Measurements from ENCODE around the gene KCNH2.
"Not testable (repeated sequence)": the region's sequence is repeated elsewhere in the genome, so short reads cannot be mapped to it uniquely, and the experiment has no call there.

KCNH2 gene

GRCh38 chr7:151012031-151012692 lies 34.0 kb upstream of the KCNH2 start:
- H3K27ac ChIP-seq: peak overlapping the region; percentile 7; the same call in 1 of the 2 replicates
- ChIA-PET CTCF (interaction anchor here (0.9 to 1.1 kb wide), 2 partner anchors 10 to 99 kb away, joined by 3 read pairs; no protein-coding TSS in a partner anchor), POLR2A (ENCODE audit: low non-redundant PET) (no interaction called here)
- DNase-seq (ENCODE audit: low spot score): no peak
- no peak for TF ChIP-seq CTCF (conservative IDR thresholded peaks at IDR 0.05; ENCODE audit: low read depth)

- DNase-seq (ENCODE audit: low spot score); CTCF ChIA-PET; POLR2A ChIA-PET (ENCODE audit: low non-redundant PET); H3K27ac ChIP-seq: not testable (repeated sequence)
Measured at GRCh38 chr7:151011616-151012015, 33.5 kb upstream of the KCNH2 start.

- H3K27ac ChIP-seq: no peak overlapping the region
- no peak for TF ChIP-seq CTCF (conservative IDR thresholded peaks at IDR 0.05; ENCODE audit: low read depth)
- DNase-seq (ENCODE audit: low spot score): no peak
- CTCF ChIA-PET: no interaction called here
- POLR2A ChIA-PET (ENCODE audit: low non-redundant PET): no interaction called here
Measured at GRCh38 chr7:151011097-151011409, 32.9 kb upstream of the KCNH2 start.

GRCh38 chr7:151010307-151011096 lies 32.4 kb upstream of the KCNH2 start:
- ChIA-PET POLR2A (ENCODE audit: low non-redundant PET) (no interaction called here), CTCF (interaction anchor here (0.6 to 1.3 kb wide), 2 partner anchors 8 to 18 kb away, joined by 3 to 5 read pairs; partner anchors contain the start of gene ABCB8)
- DNase-seq (ENCODE audit: low spot score): no peak
- no peak for TF ChIP-seq CTCF (conservative IDR thresholded peaks at IDR 0.05; ENCODE audit: low read depth)
- no peak overlapping the region for H3K27ac ChIP-seq

- ChIA-PET POLR2A (ENCODE audit: low non-redundant PET) (no interaction called here), CTCF (interaction anchor here (0.6 to 1.3 kb wide), 2 partner anchors 9 to 18 kb away, joined by 3 to 5 read pairs; partner anchors contain the start of gene ABCB8)
- DNase-seq (ENCODE audit: low spot score): no peak
- no peak for TF ChIP-seq CTCF (conservative IDR thresholded peaks at IDR 0.05; ENCODE audit: low read depth)
- no peak overlapping the region for H3K27ac ChIP-seq
Measured at GRCh38 chr7:151010037-151010306, 31.9 kb upstream of the KCNH2 start.

GRCh38 chr7:151009327-151010036 lies 31.4 kb upstream of the KCNH2 start:
- DNase-seq (ENCODE audit: low spot score): no peak
- ChIA-PET POLR2A (ENCODE audit: low non-redundant PET) (no interaction called here), CTCF (interaction anchor here (0.6 to 1.3 kb wide), 11 partner anchors 8 to 585 kb away, joined by 3 to 5 read pairs (median 3); partner anchors contain the start of gene ABCB8)
- no peak for TF ChIP-seq CTCF (conservative IDR thresholded peaks at IDR 0.05; ENCODE audit: low read depth)
- H3K27ac ChIP-seq: peak overlapping the region; percentile 23; the same call in 1 of the 2 replicates
